Embryonic facial prominence (tissue), 1 donor: ENCODE measurements around the gene ARVCF.

Experiments
- DNase-seq: peaks from one replicate; pipeline ENCODE4 v3.0.0-alpha.2; 2016; ENCODE audit errors: extremely low spot score

Gene ARVCF

GRCh38 chr22:20015971-20016733, 471 bp downstream of the ARVCF start:
- no peak for DNase-seq

- DNase-seq, result no peak
Observed at GRCh38 chr22:20015187-20015625, 1.4 kb downstream of the ARVCF start.

GRCh38 chr22:20014526-20015186, 2.0 kb downstream of the ARVCF start:
- no peak for DNase-seq

GRCh38 chr22:20013382-20013871, 3.2 kb downstream of the ARVCF start:
- peak; percentile 19 for DNase-seq

- no peak for DNase-seq
Observed at GRCh38 chr22:20012741-20013331, 3.8 kb downstream of the ARVCF start.

GRCh38 chr22:20011993-20012740, 4.5 kb downstream of the ARVCF start:
- DNase-seq, result no peak

- DNase-seq, result no peak
Observed at GRCh38 chr22:20011123-20011992, 5.3 kb downstream of the ARVCF start.

GRCh38 chr22:20010307-20011122, 6.1 kb downstream of the ARVCF start:
- DNase-seq, result no peak

GRCh38 chr22:20009582-20010306, 6.9 kb downstream of the ARVCF start:
- no peak for DNase-seq

GRCh38 chr22:20009018-20009491, 7.6 kb downstream of the ARVCF start:
- DNase-seq, result no peak

GRCh38 chr22:20008221-20008995, 8.2 kb downstream of the ARVCF start:
- DNase-seq, result no peak

GRCh38 chr22:20004464-20004863, 12.2 kb downstream of the ARVCF start:
- no peak for DNase-seq

- no peak for DNase-seq
Observed at GRCh38 chr22:20003304-20003703, 13.3 kb downstream of the ARVCF start.

- DNase-seq, result no peak
Observed at GRCh38 chr22:20002636-20003035, 14.0 kb downstream of the ARVCF start.

- no peak for DNase-seq
Observed at GRCh38 chr22:20002128-20002527, 14.5 kb downstream of the ARVCF start.

GRCh38 chr22:20001082-20001638, 15.5 kb downstream of the ARVCF start:
- no peak for DNase-seq

GRCh38 chr22:20000246-20001081, 16.2 kb downstream of the ARVCF start:
- DNase-seq, result no peak
